Sigmoid colon (tissue), 4 donors: ENCODE data around the gene MTNR1B.

Source experiments
- CTCF ChIP-seq, 4 experiments: fragments of 450-650 bp in 3 of 4; fragments of 200-600 bp in 1 of 4; IDR thresholded peaks; one replicate each; pipeline ENCODE4 v1.5.1; 2016 to 2019; ENCODE audit warnings: antibody characterized with exemption in 4 of 4, mild to moderate bottlenecking in 3 of 4, moderate library complexity in 2 of 4
- EP300 ChIP-seq, 4 donors: sonication (generic); formaldehyde crosslinking; IDR thresholded peaks; one replicate each; pipeline ENCODE4 v1.6.1; 2017; ENCODE audit warnings: antibody characterized with exemption in 4 of 4
- POLR2A ChIP-seq, 2 donors: fragments of 450-650 bp; IDR thresholded peaks; one replicate each; pipeline ENCODE4 v1.6.1; 2016; ENCODE audit warnings: antibody characterized with exemption in 2 of 2, mild to moderate bottlenecking in 2 of 2, moderate library complexity in 2 of 2
- POLR2AphosphoS5 ChIP-seq, 4 donors: sonication (generic); formaldehyde crosslinking; IDR thresholded peaks; one replicate each; pipeline ENCODE4 v1.6.1; 2017; ENCODE audit warnings: antibody characterized with exemption in 4 of 4

GRCh38 chr11:92981508-92982043 lies 12.1 kb downstream of the MTNR1B start:
- TF ChIP-seq POLR2AphosphoS5 (IDR thresholded peaks at IDR 0.05) (no peak), EP300 (IDR thresholded peaks at IDR 0.05) (no peak), CTCF (IDR thresholded peaks at IDR 0.05) (no peak), POLR2A (IDR thresholded peaks at IDR 0.05) (no peak)
